ENCODE results near the gene BLID.

Gene BLID

GRCh38 chr11:122105044-122105758 lies 10.8 kb downstream of the BLID start:
- no peak for DNase-seq (ENCODE audit: low spot score)

DNA sequence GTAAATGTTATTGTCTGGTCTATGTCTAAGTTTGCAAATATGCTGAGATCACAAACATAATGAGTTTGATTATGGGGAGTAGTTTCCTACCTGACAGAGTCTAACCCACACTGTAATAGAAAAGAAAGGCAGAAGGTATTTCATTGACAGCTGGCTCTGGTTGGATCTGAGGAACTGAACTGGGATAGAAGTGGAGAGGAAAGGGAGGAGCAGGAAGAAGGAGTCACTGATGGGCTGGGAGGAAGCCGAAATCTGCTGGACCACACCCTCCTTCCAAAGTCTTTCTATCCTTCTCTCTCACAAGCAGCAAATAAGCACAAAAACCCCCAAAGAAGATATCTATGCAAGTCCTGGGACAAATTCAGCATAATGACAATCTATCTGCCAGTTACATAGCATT lies 11.7 kb downstream of the BLID start:
- DNase-seq (ENCODE audit: low spot score): no peak

- no peak for DNase-seq (ENCODE audit: low spot score)
Observed at GRCh38 chr11:122103726-122104125, 12.3 kb downstream of the BLID start.

- DNase-seq (ENCODE audit: low spot score): no peak
Observed at GRCh38 chr11:122103321-122103720, 12.7 kb downstream of the BLID start.

GRCh38 chr11:122102426-122102825 lies 13.6 kb downstream of the BLID start:
- DNase-seq (ENCODE audit: low spot score): no peak

- no peak for DNase-seq (ENCODE audit: low spot score)
Observed at GRCh38 chr11:122101625-122102291, 14.3 kb downstream of the BLID start.

DNA sequence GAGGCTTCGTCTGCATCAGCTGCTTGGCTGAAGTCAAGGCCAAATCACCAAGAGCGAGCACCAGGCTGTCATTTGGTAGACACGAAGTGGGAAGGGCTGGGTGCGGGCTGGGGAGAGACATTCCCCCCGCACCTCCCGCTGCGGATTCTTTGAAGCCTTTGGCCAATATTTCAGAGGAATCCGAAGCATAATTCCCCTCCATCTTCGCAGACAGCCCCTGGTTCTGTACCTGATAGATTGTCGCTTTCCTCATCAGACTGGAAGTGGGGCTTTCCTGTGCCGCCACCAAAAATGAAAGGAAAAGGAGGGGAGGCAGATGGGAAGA lies 15.3 kb downstream of the BLID start:
- DNase-seq (ENCODE audit: low spot score): no peak

DNA sequence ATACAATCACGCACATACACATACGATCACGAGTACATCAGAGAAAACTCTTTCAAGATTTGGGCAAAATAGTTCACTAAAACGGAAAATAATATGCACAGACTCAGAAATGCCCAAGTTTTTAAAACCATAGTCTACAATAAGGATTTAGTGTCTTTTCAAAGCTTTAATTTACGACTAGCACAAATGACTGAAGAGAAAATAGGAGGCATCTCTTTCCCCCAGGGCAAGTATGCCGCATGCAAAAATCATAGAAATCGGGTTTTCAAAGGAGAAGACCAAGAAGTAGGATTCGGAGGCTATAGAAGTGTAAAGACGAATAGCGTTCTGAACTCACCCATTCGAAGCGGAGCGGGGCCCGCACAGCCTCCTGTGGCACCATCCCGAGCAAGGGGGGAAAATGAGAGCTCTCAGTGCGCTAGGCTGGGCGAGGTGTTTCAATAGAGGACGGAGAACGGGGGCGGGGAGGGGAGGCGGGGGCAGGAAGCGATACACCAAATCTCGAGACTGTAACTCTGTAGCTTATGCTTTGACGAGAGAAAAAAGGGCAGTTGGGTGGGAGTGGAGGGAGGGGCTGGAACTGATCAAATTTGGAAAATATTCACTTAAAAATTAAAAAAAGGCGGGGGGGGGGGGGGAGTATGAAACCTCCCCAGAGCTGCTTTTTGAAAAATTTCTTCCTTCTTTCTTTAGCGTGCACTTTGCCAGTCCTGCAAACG lies 15.8 kb downstream of the BLID start:
- no peak for DNase-seq (ENCODE audit: low spot score)

- DNase-seq (ENCODE audit: low spot score): no peak
Observed at GRCh38 chr11:122099374-122100036, 16.5 kb downstream of the BLID start.

DNA sequence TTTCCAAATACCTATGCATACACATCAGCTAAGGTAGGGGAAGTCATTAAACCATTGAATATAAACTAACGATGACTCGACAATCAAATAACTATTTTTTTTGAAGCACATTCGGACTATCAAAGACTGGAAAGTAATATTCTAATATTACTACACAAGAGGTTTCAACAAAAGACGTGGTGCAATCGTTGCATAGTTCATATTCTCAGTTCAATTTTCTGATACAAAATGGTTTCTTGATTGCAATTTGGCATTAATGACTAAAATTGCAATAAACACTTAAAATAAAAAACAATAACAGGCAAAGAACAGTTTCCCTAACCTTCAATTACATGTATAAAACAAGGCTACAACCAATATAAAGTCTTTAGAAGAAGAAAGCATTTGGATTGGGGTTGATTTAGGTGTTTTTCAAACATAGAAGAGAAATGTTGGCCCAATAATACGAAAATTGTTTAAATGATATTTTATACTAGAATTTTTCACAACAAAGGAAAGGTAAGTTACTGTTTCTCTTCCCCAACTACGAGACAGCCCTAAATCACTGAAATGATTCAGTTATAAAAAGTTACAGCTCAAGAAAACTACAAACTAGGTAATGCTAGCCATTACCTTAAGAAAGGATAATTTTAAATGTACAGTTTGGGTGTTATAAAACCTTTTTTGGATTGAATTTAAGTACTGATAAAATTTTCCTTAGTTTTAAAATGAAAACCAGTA lies 17.6 kb downstream of the BLID start:
- no peak for DNase-seq (ENCODE audit: low spot score)

DNA sequence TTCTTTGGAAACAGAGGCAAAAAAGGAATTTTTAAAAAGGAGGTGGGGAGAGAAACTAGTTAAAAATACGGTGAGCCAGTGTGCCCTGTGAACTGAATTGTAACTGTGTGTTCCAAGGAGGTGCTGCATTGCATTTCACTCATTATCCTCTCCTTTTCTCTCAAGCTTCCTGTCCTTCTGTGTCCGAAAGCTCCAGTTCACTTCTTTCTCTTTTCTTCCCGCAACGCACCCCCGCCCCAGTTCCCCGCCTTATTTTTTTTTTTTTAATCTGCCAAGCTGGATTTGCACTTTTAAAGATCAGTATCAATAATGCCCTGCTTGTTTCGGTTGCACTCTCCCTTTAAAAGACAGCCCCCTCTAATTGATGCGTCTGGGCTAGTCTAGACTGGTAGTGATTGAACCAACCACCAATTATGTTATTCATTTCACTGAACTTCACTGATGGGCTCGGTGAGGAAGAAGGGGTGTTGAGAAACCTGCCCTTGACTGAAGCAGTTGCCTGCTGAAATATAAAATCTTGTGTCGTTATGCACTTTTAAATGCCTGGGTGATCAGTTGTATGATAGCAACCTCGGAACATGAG lies 18.5 kb downstream of the BLID start:
- DNase-seq (ENCODE audit: low spot score): no peak

GRCh38 chr11:122096272-122097112 lies 19.5 kb downstream of the BLID start:
- DNase-seq (ENCODE audit: low spot score): no peak

- DNase-seq (ENCODE audit: low spot score): no peak
Observed at GRCh38 chr11:122095681-122096262, 20.2 kb downstream of the BLID start.

GRCh38 chr11:122094836-122095235 lies 21.2 kb downstream of the BLID start:
- DNase-seq (ENCODE audit: low spot score): no peak

DNA sequence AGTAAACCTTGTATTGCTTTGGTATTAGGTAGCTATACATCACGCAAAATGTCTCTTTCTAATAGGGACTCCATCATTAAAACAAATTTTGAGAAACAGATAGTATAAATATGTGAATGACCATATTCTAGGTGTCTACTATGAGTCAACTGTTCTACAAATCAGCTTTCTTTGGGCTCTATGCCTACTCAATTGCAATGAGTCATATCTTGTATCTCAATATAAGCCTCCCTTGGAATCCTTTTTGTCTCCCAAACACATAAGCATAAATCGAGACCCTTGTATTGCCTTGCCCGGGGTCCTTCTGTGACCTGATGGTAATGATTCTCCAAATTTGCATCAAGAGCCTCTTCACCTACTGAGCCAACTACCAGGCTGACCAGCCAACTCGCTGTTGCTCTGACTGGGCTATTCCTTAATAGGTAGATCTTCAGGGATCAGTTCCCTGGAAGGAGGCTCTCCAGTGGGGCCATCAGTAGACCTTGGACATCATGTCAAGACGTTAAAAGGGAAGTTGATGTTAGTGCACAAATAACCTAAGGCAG lies 22.2 kb downstream of the BLID start:
- DNase-seq (ENCODE audit: low spot score): no peak

- DNase-seq (ENCODE audit: low spot score): no peak
Observed at GRCh38 chr11:122091835-122092234, 24.2 kb downstream of the BLID start.

DNA sequence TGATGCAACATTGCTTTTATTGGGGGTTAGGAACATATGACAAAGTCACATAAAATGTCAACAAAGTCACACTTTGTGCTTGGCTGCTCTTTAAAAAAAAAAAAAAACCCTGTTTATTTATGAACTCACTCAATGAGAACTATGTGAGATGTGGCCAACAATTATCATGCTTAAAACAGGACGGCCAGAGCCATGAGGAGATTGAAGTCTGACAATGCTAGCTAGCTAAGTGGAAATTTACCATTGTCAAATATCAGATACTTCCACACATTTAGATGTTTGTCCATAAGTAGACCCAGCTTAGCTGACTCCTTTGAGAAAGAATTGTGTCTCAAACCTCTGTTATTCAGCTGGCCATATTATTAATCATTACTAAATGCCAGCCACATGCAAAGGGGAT lies 26.9 kb downstream of the BLID start:
- no peak for DNase-seq (ENCODE audit: low spot score)

GRCh38 chr11:122085712-122086111 lies 30.3 kb downstream of the BLID start:
- no peak for DNase-seq (ENCODE audit: low spot score)

DNA sequence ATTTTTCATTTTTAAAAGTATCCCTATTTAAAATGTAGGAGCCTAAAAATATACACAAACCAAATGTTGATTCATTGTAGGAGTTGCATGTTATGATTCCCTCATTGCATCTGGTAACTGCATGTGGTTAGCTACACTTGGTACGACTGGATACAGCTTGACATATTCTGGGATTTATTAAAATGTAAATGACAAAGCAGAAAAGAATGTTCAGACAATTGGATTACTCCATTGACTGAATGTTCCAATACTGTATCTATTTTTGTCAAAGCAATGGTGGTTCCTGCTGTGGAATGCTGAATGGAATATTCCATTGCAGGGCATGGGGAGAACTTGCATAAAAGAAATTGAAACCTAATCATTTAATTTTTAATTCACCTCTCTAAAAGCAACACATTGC lies 30.8 kb downstream of the BLID start:
- DNase-seq (ENCODE audit: low spot score): no peak

- no peak for DNase-seq (ENCODE audit: low spot score)
Observed at GRCh38 chr11:122082205-122082604, 33.8 kb downstream of the BLID start.
